HepG2 (cell line): ENCODE results near the gene OGFOD3. TPM values are rescaled to one million over a fixed set of nuclear protein-coding genes. Genes with fewer than 3 reads are reported as not detected.

ENCODE experiments used
- JUNB ChIP-seq: sonication (generic); formaldehyde crosslinking; IDR thresholded peaks from 2 replicates; pipeline ENCODE4 v1.8.0; 2022; ENCODE audit warnings: missing genetic modification reagents, mild to moderate bottlenecking, borderline replicate concordance
- NR3C1 ChIP-seq: sonication (generic); formaldehyde crosslinking; IDR thresholded peaks from 2 replicates; pipeline ENCODE4 v1.4.0; 2020; ENCODE audit warnings: missing genetic modification reagents
- PITX1 ChIP-seq: sonication (generic); formaldehyde crosslinking; IDR thresholded peaks from 2 replicates; pipeline ENCODE4 v1.5.1; 2020; ENCODE audit warnings: mild to moderate bottlenecking, missing genetic modification reagents
- PRDM15 ChIP-seq: sonication (generic); formaldehyde crosslinking; IDR thresholded peaks from 2 replicates; pipeline ENCODE4 v1.4.0; 2020; ENCODE audit warnings: missing genetic modification reagents
- STAG1 ChIP-seq: sonication (generic); formaldehyde crosslinking; IDR thresholded peaks from 2 replicates; pipeline ENCODE4 v1.4.0; 2020; ENCODE audit warnings: missing genetic modification reagents
- SUZ12 ChIP-seq: fragments of 150-350 bp; IDR thresholded peaks from 2 replicates; pipeline ENCODE4 v1.6.1; 2014; ENCODE audit warnings: low read depth, low read length
- TEAD2 ChIP-seq: sonication (generic); formaldehyde crosslinking; IDR thresholded peaks from 2 replicates; pipeline ENCODE4 v1.9.0; 2021; ENCODE audit warnings: missing genetic modification reagents
- ZNF136 ChIP-seq: sonication (generic); formaldehyde crosslinking; IDR thresholded peaks from 2 replicates; pipeline ENCODE4 v1.8.1; 2022; ENCODE audit warnings: low read depth, mild to moderate bottlenecking, moderate library complexity, missing genetic modification reagents
- ZNF143 ChIP-seq: sonication (generic); formaldehyde crosslinking; IDR thresholded peaks from 2 replicates; pipeline ENCODE4 v1.4.0; 2020; ENCODE audit warnings: missing genetic modification reagents
- ZNF234 ChIP-seq: sonication (generic); formaldehyde crosslinking; conservative IDR thresholded peaks from 2 replicates; pipeline ENCODE4 v1.5.1; 2020; ENCODE audit warnings: mild to moderate bottlenecking, missing genetic modification reagents
- ZNF326 ChIP-seq: sonication (generic); formaldehyde crosslinking; IDR thresholded peaks from 2 replicates; pipeline ENCODE4 v1.4.0; 2020; ENCODE audit warnings: missing genetic modification reagents, borderline replicate concordance
- ZNF468 ChIP-seq: sonication (generic); formaldehyde crosslinking; IDR thresholded peaks from 2 replicates; pipeline ENCODE4 v1.8.0; 2022; ENCODE audit warnings: mild to moderate bottlenecking, moderate library complexity, missing genetic modification reagents
- ZNF687 ChIP-seq: sonication (generic); formaldehyde crosslinking; IDR thresholded peaks from 2 replicates; pipeline ENCODE4 v1.5.1; 2020; ENCODE audit warnings: mild to moderate bottlenecking, missing genetic modification reagents, moderate library complexity
- ZNF772 ChIP-seq: sonication (generic); formaldehyde crosslinking; IDR thresholded peaks from 2 replicates; pipeline ENCODE4 v1.5.0; 2020; ENCODE audit warnings: mild to moderate bottlenecking, missing genetic modification reagents
- ZNF839 ChIP-seq: sonication (generic); formaldehyde crosslinking; IDR thresholded peaks from 2 replicates; pipeline ENCODE4 v1.4.0; 2020; ENCODE audit warnings: missing genetic modification reagents, mild to moderate bottlenecking, borderline replicate concordance
- polyA plus RNA-seq, 8 experiments: library from polyadenylated mRNA; depleted of rRNA in 3 of 8; stranded (reverse) in 7 of 8; unstranded in 1 of 8; fragments of >200 nt; fragmentation: Illumina TruSeq in 4 of 8; extraction: Trizol in 4 of 8; gene quantifications; 2 replicates each; pipeline versions ENCODE4 v1.2.1 to v1.2.3, GENCODE V29; 2011 to 2016; ENCODE audit warnings: low read depth in 4 of 8, missing spikeins in 1 of 8, mixed read lengths in 1 of 8; ENCODE audit not compliant: insufficient read depth in 1 of 8
- total RNA-seq, 5 experiments: library from RNA; depleted of rRNA; stranded (reverse); fragments of >200 nt; fragmentation: Illumina TruSeq; extraction: Trizol; gene quantifications; 2 replicates each; pipeline ENCODE4 v1.2.3, GENCODE V29; 2016; ENCODE audit warnings: low read depth in 1 of 5
- TF ChIP-seq, protein P1 (sequence below): sonication (generic); formaldehyde crosslinking; IDR thresholded peaks from 2 replicates; pipeline ENCODE4 v1.4.0; 2020; ENCODE audit warnings: mild to moderate bottlenecking, missing genetic modification reagents
- TF ChIP-seq, protein P2 (sequence below): sonication (generic); formaldehyde crosslinking; IDR thresholded peaks from 2 replicates; pipeline ENCODE4 v1.4.0; 2020; ENCODE audit warnings: missing genetic modification reagents

OGFOD3 gene
- total and polyA plus RNA-seq, 2 of the 13 experiments (the other 11 are each of a cell fraction or from before 2014, with no cell fraction given): 40.0 to 42.1 TPM

DNA sequence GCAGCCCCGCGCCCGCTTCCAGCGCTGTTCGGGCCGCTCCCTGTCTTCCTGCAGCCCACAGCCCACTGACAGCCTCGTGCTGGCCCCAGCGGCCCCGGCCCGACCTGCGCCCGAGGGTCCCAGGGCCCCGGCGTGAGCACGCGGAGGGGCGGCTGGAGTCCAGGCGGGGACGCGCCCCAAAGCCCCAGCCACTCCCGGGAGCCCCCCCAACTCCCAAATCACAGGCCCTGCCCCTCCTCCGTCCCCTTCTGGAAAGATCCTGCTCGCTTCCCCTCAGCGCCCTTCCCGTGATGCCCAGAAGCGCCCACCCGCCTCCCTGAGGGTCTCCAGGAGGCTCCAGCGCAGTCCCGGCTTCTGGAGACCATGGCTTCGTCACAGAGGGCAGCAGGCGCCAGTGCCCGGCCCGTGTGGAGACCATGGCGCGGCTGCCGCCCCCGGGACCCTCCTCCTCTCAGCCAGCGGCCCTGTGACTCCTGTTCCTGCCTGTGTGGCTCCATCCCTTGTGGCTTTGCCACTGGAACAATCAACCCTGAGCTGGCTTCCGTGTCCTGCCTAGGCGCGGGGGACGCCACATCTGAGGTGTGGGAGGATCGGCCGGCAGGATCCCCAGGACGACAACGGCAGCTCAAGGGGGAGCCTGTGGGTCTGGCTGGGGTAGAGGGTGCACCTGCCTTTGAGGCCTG, 42.9 kb downstream of the OGFOD3 start (continued):
- TF ChIP-seq ZNF687 (no peak), PRDM15 (CRISPR knock-in tag) (no peak), TEAD2 (CRISPR knock-in tag) (no peak), JUNB (CRISPR knock-in tag) (no peak), ZNF772 (no peak), STAG1 (no peak), SUZ12 (no peak), NR3C1 (CRISPR knock-in tag) (0 out of 2 replicates have a peak, but pooled peaks have one; percentile 72), PITX1 (CRISPR knock-in tag) (peak; percentile 17; the same call in 1 of the 2 replicates), ZNF136 (CRISPR knock-in tag) (no peak), ZNF468 (no peak), ZNF234 (CRISPR knock-in tag) (no peak), ZNF143 (CRISPR knock-in tag) (0 out of 2 replicates have a peak, but pooled peaks have one; percentile 10), ZNF326 (CRISPR knock-in tag) (no peak), ZNF839 (CRISPR knock-in tag) (0 out of 2 replicates have a peak, but pooled peaks have one; percentile 2)
- TF ChIP-seq, protein P1, sequence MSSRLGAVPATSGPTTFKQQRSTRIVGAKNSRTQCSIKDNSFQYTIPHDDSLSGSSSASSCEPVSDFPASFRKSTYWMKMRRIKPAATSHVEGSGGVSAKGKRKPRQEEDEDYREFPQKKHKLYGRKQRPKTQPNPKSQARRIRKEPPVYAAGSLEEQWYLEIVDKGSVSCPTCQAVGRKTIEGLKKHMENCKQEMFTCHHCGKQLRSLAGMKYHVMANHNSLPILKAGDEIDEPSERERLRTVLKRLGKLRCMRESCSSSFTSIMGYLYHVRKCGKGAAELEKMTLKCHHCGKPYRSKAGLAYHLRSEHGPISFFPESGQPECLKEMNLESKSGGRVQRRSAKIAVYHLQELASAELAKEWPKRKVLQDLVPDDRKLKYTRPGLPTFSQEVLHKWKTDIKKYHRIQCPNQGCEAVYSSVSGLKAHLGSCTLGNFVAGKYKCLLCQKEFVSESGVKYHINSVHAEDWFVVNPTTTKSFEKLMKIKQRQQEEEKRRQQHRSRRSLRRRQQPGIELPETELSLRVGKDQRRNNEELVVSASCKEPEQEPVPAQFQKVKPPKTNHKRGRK: no peak
- TF ChIP-seq, protein P2, sequence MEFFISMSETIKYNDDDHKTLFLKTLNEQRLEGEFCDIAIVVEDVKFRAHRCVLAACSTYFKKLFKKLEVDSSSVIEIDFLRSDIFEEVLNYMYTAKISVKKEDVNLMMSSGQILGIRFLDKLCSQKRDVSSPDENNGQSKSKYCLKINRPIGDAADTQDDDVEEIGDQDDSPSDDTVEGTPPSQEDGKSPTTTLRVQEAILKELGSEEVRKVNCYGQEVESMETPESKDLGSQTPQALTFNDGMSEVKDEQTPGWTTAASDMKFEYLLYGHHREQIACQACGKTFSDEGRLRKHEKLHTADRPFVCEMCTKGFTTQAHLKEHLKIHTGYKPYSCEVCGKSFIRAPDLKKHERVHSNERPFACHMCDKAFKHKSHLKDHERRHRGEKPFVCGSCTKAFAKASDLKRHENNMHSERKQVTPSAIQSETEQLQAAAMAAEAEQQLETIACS: no peak
